GM23248 (cell line): Measurements from ENCODE around the gene CEP89. TPM values are rescaled to one million over a fixed set of nuclear protein-coding genes. Genes with fewer than 3 reads are reported as not detected.

Experiments
- DNase-seq: peaks from one replicate; pipeline ENCODE4 v3.0.0-alpha.2; 2015
- H2AFZ ChIP-seq: fragments of 200-600 bp; sonication (generic); 2 replicates; pipeline ENCODE4 v1.6.1; 2016; ENCODE audit warnings: antibody characterized with exemption
- H3F3A ChIP-seq: fragments of 200-600 bp; sonication (generic); 2 replicates; pipeline ENCODE4 v1.6.1; 2016; ENCODE audit warnings: mild to moderate bottlenecking, antibody characterized with exemption, mixed run types; ENCODE audit not compliant: insufficient read depth
- H3K27ac ChIP-seq: fragments of 200-600 bp; sonication (generic); 2 replicates; pipeline ENCODE4 v1.5.1; 2016; ENCODE audit warnings: mild to moderate bottlenecking
- H3K27me3 ChIP-seq: fragments of 200-600 bp; sonication (generic); replicated peaks from 2 replicates; pipeline ENCODE4 v1.6.1; 2016; ENCODE audit warnings: mild to moderate bottlenecking; ENCODE audit not compliant: insufficient read depth
- H3K36me3 ChIP-seq: fragments of 200-600 bp; sonication (generic); 2 replicates; pipeline ENCODE4 v1.6.1; 2016; ENCODE audit warnings: low read depth, mild to moderate bottlenecking
- H3K4me1 ChIP-seq: fragments of 200-600 bp; sonication (generic); 2 replicates; pipeline ENCODE4 v1.6.1; 2016; ENCODE audit warnings: mild to moderate bottlenecking; ENCODE audit not compliant: insufficient read depth
- H3K4me2 ChIP-seq: fragments of 200-600 bp; sonication (generic); one replicate; pipeline ENCODE4 v1.6.1; 2016; ENCODE audit warnings: mild to moderate bottlenecking; ENCODE audit not compliant: unreplicated experiment
- H3K4me3 ChIP-seq: fragments of 200-600 bp; sonication (generic); 2 replicates; pipeline ENCODE4 v1.5.1; 2016; ENCODE audit warnings: mild to moderate bottlenecking
- H3K79me2 ChIP-seq: fragments of 200-600 bp; sonication (generic); 2 replicates; pipeline ENCODE4 v1.6.1; 2016; ENCODE audit warnings: mild to moderate bottlenecking; ENCODE audit not compliant: insufficient read depth
- H3K9ac ChIP-seq: fragments of 200-600 bp; sonication (generic); 2 replicates; pipeline ENCODE4 v1.6.1; 2016; ENCODE audit warnings: mild to moderate bottlenecking
- H3K9me2 ChIP-seq: fragments of 200-600 bp; sonication (generic); 2 replicates; pipeline ENCODE4 v1.6.1; 2016; ENCODE audit warnings: mixed run types, mild to moderate bottlenecking, moderate library complexity; ENCODE audit not compliant: insufficient read depth
- H3K9me3 ChIP-seq: fragments of 200-600 bp; sonication (generic); one replicate; pipeline ENCODE4 v1.6.1; 2017; ENCODE audit warnings: low read depth
- H4K20me1 ChIP-seq: fragments of 200-600 bp; sonication (generic); 2 replicates; pipeline ENCODE4 v1.6.0; 2016; ENCODE audit not compliant: insufficient read depth
- EZH2 ChIP-seq: fragments of 200-600 bp; sonication (generic); IDR thresholded peaks from 2 replicates; pipeline ENCODE4 v1.6.1; 2018; ENCODE audit warnings: antibody characterized with exemption, mild to moderate bottlenecking; ENCODE audit not compliant: insufficient read depth, poor library complexity, severe bottlenecking
- EZH2phosphoT487 ChIP-seq: fragments of 200-600 bp; sonication (generic); IDR thresholded peaks from 2 replicates; pipeline ENCODE4 v1.6.1; 2018; ENCODE audit warnings: antibody characterized with exemption, moderate library complexity, mild to moderate bottlenecking, low read depth; ENCODE audit not compliant: insufficient read depth
- WGBS, 2 experiments: methylation state at CpG; one replicate each; pipeline ENCODE4 v1.1.6; 2015 to 2017; ENCODE audit warnings: low lambda C conversion rate in 2 of 2, low coverage in 1 of 2; ENCODE audit errors: missing lambda C conversion rate in 2 of 2; 5-methylcytosine and 5-hydroxymethylcytosine counted together
- in situ Hi-C: fragments of 300-500 bp; cut with MboI; formaldehyde crosslinking; loops from 2 replicates; pipeline ENCODE4 v1.15.0; 2020
- polyA plus RNA-seq: library from polyadenylated mRNA; unstranded; fragments of >200 nt; fragmentation: Nextera tagmentation; extraction: Ambion mirVana; gene quantifications from 2 replicates; pipeline ENCODE4 v1.2.1, GENCODE V29; 2016
- total RNA-seq: library from RNA; depleted of rRNA; stranded (reverse); fragments of >200 nt; shearing (Covaris generic); gene quantifications from 2 replicates; pipeline ENCODE4 v1.2.3, GENCODE V29; 2014

The CEP89 gene
- total and polyA plus RNA-seq, 2 experiments from 2014 or later: 17.1 to 30.1 TPM

GRCh38 chr19:32933571-32933970 lies 38.2 kb downstream of the CEP89 start:
- Histone ChIP-seq H3K36me3 (peaks cover 12% of the 10 kb centered on the region), H3K9ac (no peak overlapping the region), H3K9me3 (no peaks in the 10 kb centered on the region), H2AFZ (no peak overlapping the region), H3F3A (no peaks in the 10 kb centered on the region), H3K4me3 (no peak overlapping the region), H3K4me2 (no peak overlapping the region), H3K27me3 (no peaks in the 10 kb centered on the region), H3K4me1 (no peaks in the 10 kb centered on the region), H3K27ac (no peak overlapping the region), H4K20me1 (no peaks in the 10 kb centered on the region), H3K9me2 (no peaks in the 10 kb centered on the region), H3K79me2 (no peaks in the 10 kb centered on the region)
- in situ Hi-C loops: no loop called here
- TF ChIP-seq EZH2phosphoT487 (no peak), EZH2 (no peak)
- DNase-seq: no peak
- 79 to 80% methylated on average over 3 of the region's 3 CpGs for WGBS, 2 experiments

- in situ Hi-C loops: no loop called here
- Histone ChIP-seq H3K4me1 (no peaks in the 10 kb centered on the region), H3K27ac (no peak overlapping the region), H2AFZ (no peak overlapping the region), H3K4me3 (no peak overlapping the region), H4K20me1 (no peaks in the 10 kb centered on the region), H3K9me2 (no peaks in the 10 kb centered on the region), H3K4me2 (no peak overlapping the region), H3K27me3 (no peaks in the 10 kb centered on the region), H3K79me2 (no peaks in the 10 kb centered on the region), H3K9me3 (no peaks in the 10 kb centered on the region), H3K36me3 (peaks cover 20% of the 10 kb centered on the region), H3F3A (no peaks in the 10 kb centered on the region), H3K9ac (no peak overlapping the region)
- WGBS, 2 experiments: 95 to 96% methylated on average over 8 of the region's 8 CpGs
- TF ChIP-seq EZH2 (no peak), EZH2phosphoT487 (no peak)
- no peak for DNase-seq
Observed at GRCh38 chr19:32930567-32930966, 41.2 kb downstream of the CEP89 start.

GRCh38 chr19:32928806-32929205 lies 43.0 kb downstream of the CEP89 start:
- Histone ChIP-seq H3K9me3 (no peaks in the 10 kb centered on the region), H3K79me2 (no peaks in the 10 kb centered on the region), H3K36me3 (peaks cover 23% of the 10 kb centered on the region), H2AFZ (no peak overlapping the region), H3K4me1 (no peaks in the 10 kb centered on the region), H3F3A (no peaks in the 10 kb centered on the region), H3K9ac (no peak overlapping the region), H4K20me1 (no peaks in the 10 kb centered on the region), H3K27me3 (no peaks in the 10 kb centered on the region), H3K4me3 (no peak overlapping the region), H3K4me2 (no peak overlapping the region), H3K27ac (no peak overlapping the region), H3K9me2 (no peaks in the 10 kb centered on the region)
- TF ChIP-seq EZH2: no peak
- no peak for TF ChIP-seq EZH2phosphoT487
- 97 to 100% methylated on average over 2 of the region's 2 CpGs for whole genome bisulfite sequencing, 2 experiments
- no peak for DNase-seq
- in situ Hi-C loops: no loop called here

GRCh38 chr19:32924200-32924599 lies 47.6 kb downstream of the CEP89 start:
- no peaks in the 10 kb centered on the region for H4K20me1 ChIP-seq
- no peaks in the 10 kb centered on the region for H3K79me2 ChIP-seq
- H3K4me1 ChIP-seq: no peaks in the 10 kb centered on the region
- H3K9me2 ChIP-seq: no peaks in the 10 kb centered on the region
- WGBS, 2 experiments: 90 to 92% methylated on average over 6 of the region's 6 CpGs
- TF ChIP-seq EZH2phosphoT487 (no peak), EZH2 (no peak)
- no peak overlapping the region for H3K4me3 ChIP-seq
- H3K9me3 ChIP-seq: no peaks in the 10 kb centered on the region
- H3K9ac ChIP-seq: no peak overlapping the region
- no peak overlapping the region for H3K4me2 ChIP-seq
- H2AFZ ChIP-seq: no peak overlapping the region
- DNase-seq: peak; percentile 27
- no peaks in the 10 kb centered on the region for H3F3A ChIP-seq
- in situ Hi-C loops: no loop called here
- no peaks in the 10 kb centered on the region for H3K27me3 ChIP-seq
- H3K36me3 ChIP-seq: peaks cover 18% of the 10 kb centered on the region
- no peak overlapping the region for H3K27ac ChIP-seq

- no peak overlapping the region for H3K4me3 ChIP-seq
- in situ Hi-C loops: no loop called here
Observed at GRCh38 chr19:32921624-32922023, 50.1 kb downstream of the CEP89 start.

More at GRCh38 chr19:32921624-32922023, 50.1 kb downstream of the CEP89 start:
- no peak for TF ChIP-seq EZH2phosphoT487
- TF ChIP-seq EZH2: no peak
- H3K4me2 ChIP-seq: no peak overlapping the region
- no peaks in the 10 kb centered on the region for H4K20me1 ChIP-seq
- no peaks in the 10 kb centered on the region for H3K79me2 ChIP-seq
- H3K9me3 ChIP-seq: no peaks in the 10 kb centered on the region
- no peaks in the 10 kb centered on the region for H3K4me1 ChIP-seq
- no peaks in the 10 kb centered on the region for H3F3A ChIP-seq
- WGBS, 2 experiments: 97 to 98% methylated on average over 3 of the region's 3 CpGs
- H3K9ac ChIP-seq: no peak overlapping the region
- no peaks in the 10 kb centered on the region for H3K27me3 ChIP-seq
- no peak overlapping the region for H2AFZ ChIP-seq
- no peak for DNase-seq
- H3K36me3 ChIP-seq: peaks cover 5% of the 10 kb centered on the region; the same call in 1 of the 2 replicates
- H3K9me2 ChIP-seq: no peaks in the 10 kb centered on the region
- H3K27ac ChIP-seq: no peak overlapping the region
